ENCODE data around the gene POU3F1. TPM values are rescaled to one million over a fixed set of nuclear protein-coding genes. Genes with fewer than 3 reads are reported as not detected.
A peak's percentile ranks its signal among the peaks of the same experiment; 100 is the strongest.

The POU3F1 gene
- total and polyA plus RNA-seq, 10 of the 15 experiments (the other 5 are each of a cell fraction or from before 2014, with no cell fraction given), result 0.04 to 0.53 (median 0.10) TPM; not detected in 3

- in situ Hi-C loops (cut with MboI), result no loop called here
- no TSS peak for BruUV-seq (replicated peaks)
Measured at GRCh38 chr1:38082769-38083263, 36.2 kb upstream of the POU3F1 start.

GRCh38 chr1:38079019-38079418 lies 32.4 kb upstream of the POU3F1 start:
- TF ChIP-seq NKRF (conservative IDR thresholded peaks at IDR 0.05) (no peak), SREBF1 (IDR thresholded peaks at IDR 0.05; ENCODE audit: low read length) (no peak), ZNF592 (IDR thresholded peaks at IDR 0.05) (no peak)
- ATAC-seq (no peak), DNase-seq (ENCODE audit: low read depth, low spot score) (no peak), FAIRE-seq (no peak)
- BruUV-seq (replicated peaks), result no TSS peak
- CTCF ChIA-PET, result interaction anchor here (0.6 kb wide), 2 partner anchors 188 to 231 kb away, joined by 3 read pairs; no protein-coding TSS in a partner anchor
- no peaks in the 10 kb centered on the region for H3K9me3 ChIP-seq (replicated peaks; ENCODE audit: control insufficient read depth, insufficient read depth, low read length)
- H3K4me3 ChIP-seq, result no peak overlapping the region
- SMC1A ChIA-PET (ENCODE audit: uncharacterized antibody, unreplicated experiment), result interaction anchor here (1.0 to 1.4 kb wide), 2 partner anchors 16 to 94 kb away, joined by 3 read pairs; no protein-coding TSS in a partner anchor
- in situ Hi-C loops (cut with MboI) (no loop called here), intact Hi-C loops (cut with micrococcal nuclease; ENCODE audit: unreplicated experiment) (no loop called here)
- H3K27ac ChIP-seq (ENCODE audit: control insufficient read depth, insufficient read depth), result no peak overlapping the region
- H3K36me3 ChIP-seq (ENCODE audit: control insufficient read depth in 2 of 2, insufficient read depth in 2 of 2, low read length in 1 of 2), result no peaks in the 10 kb centered on the region
- no peaks in the 10 kb centered on the region for H3K27me3 ChIP-seq (replicated peaks in 1 of 2; ENCODE audit: control insufficient read depth in 2 of 2, insufficient read depth in 2 of 2, low read length in 1 of 2)
- POLR2A ChIA-PET, result no interaction called here
- H2AFZ ChIP-seq (ENCODE audit: control insufficient read depth, low read depth, low read length), result no peak overlapping the region
- H4K20me1 ChIP-seq (ENCODE audit: control insufficient read depth, insufficient read depth), result no peaks in the 10 kb centered on the region; the same call in 1 of the 2 replicates
- no peaks in the 10 kb centered on the region for H3K4me1 ChIP-seq (ENCODE audit: control insufficient read depth, insufficient read depth, low read length)
- no peak overlapping the region for H3K4me2 ChIP-seq (ENCODE audit: control insufficient read depth, insufficient read depth)
- H3K9ac ChIP-seq (ENCODE audit: control insufficient read depth, insufficient read depth, low read length), result no peak overlapping the region
- RAD21 ChIA-PET (ENCODE audit: unreplicated experiment), result no interaction called here
- no peaks in the 10 kb centered on the region for H3K79me2 ChIP-seq (ENCODE audit: control insufficient read depth, insufficient read depth, low read length)
- WGBS (ENCODE audit: insufficient coverage, insufficient replicate concordance, low lambda C conversion rate, missing lambda C conversion rate), result 29% methylated on average over 4 of the region's 4 CpGs

More at GRCh38 chr1:38082769-38083263, 36.2 kb upstream of the POU3F1 start:
- SMC1A ChIA-PET (ENCODE audit: uncharacterized antibody, unreplicated experiment), result interaction anchor here (1.2 to 2.3 kb wide), 6 partner anchors 9 to 89 kb away, joined by 3 to 16 read pairs (median 7); no protein-coding TSS in a partner anchor
- RAD21 ChIA-PET (ENCODE audit: unreplicated experiment), result interaction anchor here (1.3 to 4.1 kb wide), 5 partner anchors 11 to 70 kb away, joined by 3 to 23 read pairs (median 5); no protein-coding TSS in a partner anchor
- no peak for DNase-seq (ENCODE audit: low read depth, low spot score)
- no peaks in the 10 kb centered on the region for H3K79me2 ChIP-seq (ENCODE audit: control insufficient read depth, insufficient read depth, low read length)
- no peaks in the 10 kb centered on the region for H3K36me3 ChIP-seq (ENCODE audit: control insufficient read depth in 2 of 2, insufficient read depth in 2 of 2, low read length in 1 of 2)
- 24% methylated on average over 3 of the region's 3 CpGs for WGBS (ENCODE audit: insufficient coverage, insufficient replicate concordance, low lambda C conversion rate, missing lambda C conversion rate)
- peak; percentile 56 for ATAC-seq
- no peak overlapping the region for H3K27ac ChIP-seq (ENCODE audit: control insufficient read depth, insufficient read depth)
- intact Hi-C loops (cut with micrococcal nuclease; ENCODE audit: unreplicated experiment), result no loop called here
- no peak for FAIRE-seq
- H3K4me1 ChIP-seq (ENCODE audit: control insufficient read depth, insufficient read depth, low read length), result no peaks in the 10 kb centered on the region
- no peaks in the 10 kb centered on the region for H3K9me3 ChIP-seq (replicated peaks; ENCODE audit: control insufficient read depth, insufficient read depth, low read length)
- TF ChIP-seq KDM1A (IDR thresholded peaks at IDR 0.05; ENCODE audit: borderline replicate concordance) (no peak), RELA (IDR thresholded peaks at IDR 0.05; ENCODE audit: borderline replicate concordance, partially characterized antibody) (peak; percentile 54)
- H3K27me3 ChIP-seq (replicated peaks in 1 of 2; ENCODE audit: control insufficient read depth in 2 of 2, insufficient read depth in 2 of 2, low read length in 1 of 2), result no peaks in the 10 kb centered on the region
- no peak overlapping the region for H3K4me2 ChIP-seq (ENCODE audit: control insufficient read depth, insufficient read depth)
- H3K4me3 ChIP-seq, result no peak overlapping the region
- POLR2A ChIA-PET, result interaction anchor here (0.9 to 1.3 kb wide), 4 partner anchors 10 to 91 kb away, joined by 3 to 5 read pairs (median 4); no protein-coding TSS in a partner anchor
- H3K9ac ChIP-seq (ENCODE audit: control insufficient read depth, insufficient read depth, low read length), result no peak overlapping the region
- CTCF ChIA-PET, result interaction anchor here (0.7 to 3.5 kb wide), 7 partner anchors 10 to 63 kb away, joined by 3 to 19 read pairs (median 3); no protein-coding TSS in a partner anchor
- no peak overlapping the region for H2AFZ ChIP-seq (ENCODE audit: control insufficient read depth, low read depth, low read length)
- H4K20me1 ChIP-seq (ENCODE audit: control insufficient read depth, insufficient read depth), result no peaks in the 10 kb centered on the region

Data from GM12878 (cell line).